NCI-H2081 (cell line): Measurements from ENCODE around the gene DNER.
"Not testable (repeated sequence)": the region's sequence is repeated elsewhere in the genome, so short reads cannot be mapped to it uniquely, and the experiment has no call there.

ENCODE experiments used
- DNase-seq, 2 experiments: peaks; one replicate each; lab custom pipeline; 2025; lab: John Stamatoyannopoulos, UW

DNER gene

DNA sequence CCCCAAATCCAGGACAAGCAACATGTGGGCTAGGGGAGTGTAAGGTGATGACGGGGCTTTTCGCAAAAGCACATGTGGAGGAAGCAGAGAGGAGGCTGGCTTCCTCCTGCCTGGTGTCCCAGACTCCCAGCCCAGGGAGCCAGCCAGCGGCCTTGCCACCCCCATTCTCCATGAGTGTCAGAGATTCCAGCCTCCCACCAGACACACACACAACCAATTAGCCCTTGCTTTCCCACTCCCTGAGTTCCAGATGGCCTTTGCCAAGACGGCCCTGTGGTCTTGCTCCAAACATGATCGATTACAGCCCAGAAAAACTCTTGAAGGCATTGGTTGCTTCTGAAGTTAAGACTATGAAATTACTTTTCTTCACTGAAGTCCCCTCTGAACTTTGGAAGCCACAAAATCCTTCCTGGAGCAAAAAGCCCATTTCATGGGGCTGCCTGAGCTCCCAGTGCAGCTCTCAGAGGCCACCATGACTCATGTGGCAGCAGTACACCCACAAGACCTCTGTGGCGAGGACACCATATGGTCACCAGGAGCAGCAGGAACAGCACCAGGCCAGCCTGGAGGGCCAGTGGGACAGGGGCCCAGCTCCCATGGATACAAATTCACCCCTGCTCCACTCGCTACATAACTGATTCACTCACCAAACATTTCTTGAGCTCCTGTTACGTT lies 374.1 kb downstream of the DNER start:
- no peak for DNase-seq

DNA sequence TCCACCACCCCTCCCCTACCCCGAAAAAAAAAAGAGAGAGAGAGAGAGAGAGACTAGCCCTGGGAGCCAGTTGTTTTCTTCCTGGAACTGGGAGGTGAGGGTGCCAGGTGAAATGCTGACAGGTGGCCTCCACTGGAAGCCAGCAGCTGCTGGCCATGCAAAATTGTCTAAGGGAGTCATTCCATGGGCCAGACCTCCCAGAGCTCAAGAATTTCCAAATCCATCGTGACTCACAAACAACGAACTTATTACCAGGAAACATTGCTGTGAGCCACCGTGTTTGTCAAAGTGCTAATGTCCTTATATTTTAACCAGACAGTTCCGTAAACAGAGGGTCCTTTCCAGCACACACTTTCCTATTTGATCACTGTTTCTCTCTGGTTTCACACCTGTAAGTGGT lies 374.7 kb downstream of the DNER start:
- DNase-seq, result no peak

- not testable (repeated sequence) for DNase-seq
These were observed 375.2 kb downstream of the DNER start for GRCh38 chr2:229339171-229339570.

GRCh38 chr2:229335877-229336346 lies 378.4 kb downstream of the DNER start:
- no peak for DNase-seq

- DNase-seq, result no peak
These were observed 379.0 kb downstream of the DNER start for GRCh38 chr2:229335330-229335729.

DNA sequence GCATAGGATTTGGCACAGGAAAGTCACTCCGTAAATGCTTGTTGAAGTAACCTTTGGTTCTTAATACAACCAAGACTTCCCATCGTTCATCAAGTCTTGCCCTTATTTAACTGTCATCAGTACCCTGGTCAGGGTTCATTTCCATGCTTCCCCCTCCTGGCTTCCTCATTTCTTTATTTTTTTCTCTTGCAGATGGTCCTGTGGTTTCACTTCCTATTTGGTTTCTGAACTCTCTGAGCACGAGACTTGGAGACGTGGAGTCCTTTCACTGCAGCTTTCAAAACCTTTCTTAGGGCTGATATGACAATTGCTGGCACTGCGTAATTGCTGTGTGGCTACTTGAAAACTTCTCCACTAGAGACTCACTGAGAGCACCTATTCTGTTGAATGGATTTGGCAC lies 383.4 kb downstream of the DNER start:
- no peak for DNase-seq

GRCh38 chr2:229319558-229319957 lies 394.8 kb downstream of the DNER start:
- no peak for DNase-seq

GRCh38 chr2:229314117-229314516 lies 400.2 kb downstream of the DNER start:
- no peak for DNase-seq

- DNase-seq, result no peak
These were observed 400.8 kb downstream of the DNER start for GRCh38 chr2:229313591-229313990.
